Loucy (cell line): ENCODE data around the gene BBLN.
A peak's percentile ranks its signal among the peaks of the same experiment; 100 is the strongest.

ENCODE experiments used
- H2AFZ ChIP-seq: fragments of 200-600 bp; sonication (generic); 2 replicates; pipeline ENCODE4 v1.6.0; 2016; ENCODE audit warnings: antibody characterized with exemption, mild to moderate bottlenecking, low read length, moderate library complexity
- H3F3A ChIP-seq: fragments of 200-600 bp; 2 replicates; pipeline ENCODE4 v1.6.0; 2016; ENCODE audit warnings: antibody characterized with exemption, low read depth, mild to moderate bottlenecking
- H3K27me3 ChIP-seq: fragments of 200-600 bp; sonication (generic); 2 replicates; pipeline ENCODE4 v1.6.1; 2014; ENCODE audit warnings: low read length, mild to moderate bottlenecking; ENCODE audit not compliant: insufficient read depth, poor library complexity, severe bottlenecking
- H3K36me3 ChIP-seq: fragments of 200-600 bp; sonication (generic); 2 replicates; pipeline ENCODE4 v1.6.1; 2016; ENCODE audit warnings: low read length; ENCODE audit not compliant: insufficient read depth
- H3K4me1 ChIP-seq: fragments of 200-600 bp; sonication (generic); 2 replicates; pipeline ENCODE4 v1.5.1; 2014; ENCODE audit warnings: low read length, mild to moderate bottlenecking; ENCODE audit not compliant: insufficient read depth, poor library complexity, severe bottlenecking
- H3K4me2 ChIP-seq: fragments of 200-600 bp; sonication (generic); 2 replicates; pipeline ENCODE4 v1.6.0; 2014; ENCODE audit warnings: antibody characterized with exemption, low read length, low read depth, mild to moderate bottlenecking; ENCODE audit not compliant: poor library complexity, severe bottlenecking
- H3K4me3 ChIP-seq: fragments of 200-600 bp; sonication (generic); 2 replicates; pipeline ENCODE4 v1.5.1; 2014; ENCODE audit warnings: low read length, mild to moderate bottlenecking, mixed read lengths; ENCODE audit not compliant: poor library complexity, severe bottlenecking
- H3K79me2 ChIP-seq: fragments of 200-600 bp; sonication (generic); 2 replicates; pipeline ENCODE4 v1.6.1; 2014; ENCODE audit warnings: low read length; ENCODE audit not compliant: insufficient read depth
- H3K9ac ChIP-seq: fragments of 200-600 bp; sonication (generic); 2 replicates; pipeline ENCODE4 v1.6.0; 2014; ENCODE audit warnings: mild to moderate bottlenecking, low read depth, low read length, moderate library complexity; ENCODE audit not compliant: poor library complexity, severe bottlenecking
- H3K9me2 ChIP-seq: fragments of 200-600 bp; sonication (generic); replicated peaks from 2 replicates; pipeline ENCODE4 v1.6.1; 2016; ENCODE audit warnings: low read depth, low read length, mixed read lengths
- H3K9me3 ChIP-seq: fragments of 200-600 bp; sonication (generic); 2 replicates; pipeline ENCODE4 v1.6.1; 2014; ENCODE audit warnings: mild to moderate bottlenecking, antibody characterized with exemption, low read length, low read depth; ENCODE audit not compliant: insufficient read depth
- H4K20me1 ChIP-seq: fragments of 200-600 bp; sonication (generic); 2 replicates; pipeline ENCODE4 v1.6.0; 2014; ENCODE audit warnings: antibody characterized with exemption, low read length, mild to moderate bottlenecking; ENCODE audit not compliant: insufficient read depth, poor library complexity, severe bottlenecking
- EZH2phosphoT487 ChIP-seq: fragments of 200-600 bp; IDR thresholded peaks from 2 replicates; pipeline ENCODE4 v1.6.1; 2018; ENCODE audit warnings: antibody characterized with exemption, mild to moderate bottlenecking, moderate library complexity, borderline replicate concordance
- TF ChIP-seq, protein P1 (sequence below): fragments of 200-600 bp; sonication (generic); conservative IDR thresholded peaks from 2 replicates; pipeline ENCODE4 v1.5.1; 2014; ENCODE audit warnings: mild to moderate bottlenecking, antibody characterized with exemption, low read length

The BBLN gene

DNA sequence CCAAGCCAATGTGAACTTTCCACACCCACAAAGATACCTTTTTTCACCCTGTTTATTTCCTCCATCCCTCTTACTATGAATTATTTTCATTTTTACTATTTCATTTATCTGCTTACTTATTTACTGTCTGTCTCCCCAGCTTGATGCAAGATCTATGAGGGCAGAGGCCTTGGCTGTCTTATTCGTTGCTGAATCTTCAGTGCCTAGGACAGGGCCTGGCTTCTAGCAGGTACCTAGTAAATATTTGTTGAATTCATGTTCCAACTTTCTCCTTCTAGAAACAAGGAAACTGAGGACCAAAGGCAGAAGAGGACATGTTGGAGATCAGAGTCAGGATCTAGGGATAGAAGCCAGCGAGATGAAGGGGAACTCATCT is 42.6 kb downstream of the BBLN start:
- H3K9me3 ChIP-seq: no peaks in the 10 kb centered on the region
- H3F3A ChIP-seq: no peaks in the 10 kb centered on the region
- no peaks in the 10 kb centered on the region for H3K36me3 ChIP-seq
- H3K4me1 ChIP-seq: peaks cover 11% of the 10 kb centered on the region
- no peaks in the 10 kb centered on the region for H3K9me2 ChIP-seq
- peaks cover 7% of the 10 kb centered on the region for H3K27me3 ChIP-seq
- H3K4me3 ChIP-seq: peak overlapping the region; percentile 75
- peak overlapping the region; percentile 81 for H3K4me2 ChIP-seq
- TF ChIP-seq EZH2phosphoT487: no peak
- TF ChIP-seq, protein P1, sequence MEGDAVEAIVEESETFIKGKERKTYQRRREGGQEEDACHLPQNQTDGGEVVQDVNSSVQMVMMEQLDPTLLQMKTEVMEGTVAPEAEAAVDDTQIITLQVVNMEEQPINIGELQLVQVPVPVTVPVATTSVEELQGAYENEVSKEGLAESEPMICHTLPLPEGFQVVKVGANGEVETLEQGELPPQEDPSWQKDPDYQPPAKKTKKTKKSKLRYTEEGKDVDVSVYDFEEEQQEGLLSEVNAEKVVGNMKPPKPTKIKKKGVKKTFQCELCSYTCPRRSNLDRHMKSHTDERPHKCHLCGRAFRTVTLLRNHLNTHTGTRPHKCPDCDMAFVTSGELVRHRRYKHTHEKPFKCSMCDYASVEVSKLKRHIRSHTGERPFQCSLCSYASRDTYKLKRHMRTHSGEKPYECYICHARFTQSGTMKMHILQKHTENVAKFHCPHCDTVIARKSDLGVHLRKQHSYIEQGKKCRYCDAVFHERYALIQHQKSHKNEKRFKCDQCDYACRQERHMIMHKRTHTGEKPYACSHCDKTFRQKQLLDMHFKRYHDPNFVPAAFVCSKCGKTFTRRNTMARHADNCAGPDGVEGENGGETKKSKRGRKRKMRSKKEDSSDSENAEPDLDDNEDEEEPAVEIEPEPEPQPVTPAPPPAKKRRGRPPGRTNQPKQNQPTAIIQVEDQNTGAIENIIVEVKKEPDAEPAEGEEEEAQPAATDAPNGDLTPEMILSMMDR: no peak
- H3K79me2 ChIP-seq: no peaks in the 10 kb centered on the region
- peak overlapping the region; percentile 95 for H2AFZ ChIP-seq
- no peaks in the 10 kb centered on the region for H4K20me1 ChIP-seq
- peak overlapping the region; percentile 4 for H3K9ac ChIP-seq

DNA sequence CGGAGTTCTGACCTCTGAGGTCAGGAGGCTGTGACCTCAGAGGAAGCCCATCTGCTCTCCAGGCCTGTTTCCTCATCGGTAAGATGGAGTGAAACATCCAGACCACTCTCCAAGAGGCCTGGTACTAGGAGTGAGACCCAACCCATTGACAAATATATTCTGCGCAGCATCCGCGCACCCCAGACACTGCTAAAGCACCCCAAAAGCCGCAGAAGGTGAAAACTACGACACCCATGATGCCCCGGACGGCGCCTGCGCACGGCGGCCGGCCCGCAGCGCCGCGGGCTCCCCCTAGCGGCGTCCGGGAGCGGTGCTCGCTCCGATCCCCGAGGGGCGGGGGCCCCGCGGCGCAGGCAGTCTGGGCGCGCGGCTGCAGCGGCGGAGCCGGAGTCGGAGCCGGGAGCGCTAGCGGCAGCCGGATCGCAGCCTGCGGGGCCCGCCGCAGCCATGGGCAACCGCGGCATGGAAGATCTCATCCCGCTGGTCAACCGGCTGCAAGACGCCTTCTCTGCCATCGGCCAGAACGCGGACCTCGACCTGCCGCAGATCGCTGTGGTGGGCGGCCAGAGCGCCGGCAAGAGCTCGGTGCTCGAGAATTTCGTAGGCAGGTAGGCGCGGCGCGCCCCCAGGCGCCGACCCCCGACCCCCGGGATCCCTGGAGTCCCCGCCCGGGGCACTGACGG is 43.1 kb downstream of the BBLN start, which contains the start of gene DNM1:
Gene DNM1, plus strand, starts transcription at position 356 of the 683 bp plus-strand sequence. Its CDS starts 92 bp downstream, at position 448.
- peak within 1 kb of the TSS; percentile 75 for H3K4me3 ChIP-seq
- H3K4me1 ChIP-seq: peaks cover 11% of the 10 kb centered on the region
- H2AFZ ChIP-seq: peak within 1 kb of the TSS; percentile 95

DNA sequence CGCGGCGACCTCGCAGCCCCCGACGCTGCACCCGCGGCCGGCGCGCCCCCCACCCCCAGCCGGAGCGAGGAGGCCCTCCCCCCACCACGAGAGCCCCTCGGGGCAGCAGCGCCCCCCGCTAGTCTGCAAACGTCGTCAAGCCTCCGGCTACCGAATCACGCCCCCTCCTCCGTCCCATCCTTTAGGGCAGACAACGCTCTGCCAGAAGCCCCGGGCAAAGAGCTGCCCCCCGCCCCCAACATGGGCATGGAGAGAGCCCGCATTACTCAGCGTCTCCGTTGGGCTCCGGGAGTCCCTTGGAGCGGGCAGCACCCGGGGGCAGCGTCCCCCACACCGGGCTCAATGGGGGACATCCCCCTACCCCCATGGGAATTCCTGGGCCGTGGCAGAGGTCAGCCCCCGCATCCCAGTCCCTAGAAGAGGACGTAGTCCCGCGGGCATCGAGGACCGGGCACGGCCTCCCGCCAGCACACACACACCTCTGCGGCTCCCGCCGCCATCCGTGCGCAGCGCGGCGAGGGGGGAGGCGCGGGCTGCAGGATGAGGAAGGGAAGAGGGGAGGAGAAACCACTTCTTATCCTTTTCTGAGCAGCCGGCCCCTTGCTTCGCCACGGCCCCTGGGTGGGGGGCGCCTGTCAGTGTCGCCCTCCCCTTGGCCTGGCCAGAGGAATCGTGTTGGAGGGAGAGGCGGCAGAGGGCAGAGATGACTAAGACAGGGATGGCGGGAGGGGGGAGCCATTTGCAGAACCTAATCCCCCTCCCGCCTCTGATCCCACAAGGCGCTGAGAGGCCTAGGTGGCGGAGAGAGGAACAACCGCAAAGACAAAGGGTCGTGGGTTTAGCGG is 43.9 kb downstream of the BBLN start:
- no peaks in the 10 kb centered on the region for H3K36me3 ChIP-seq
- no peak for TF ChIP-seq EZH2phosphoT487
- TF ChIP-seq, protein P1: no peak
- no peaks in the 10 kb centered on the region for H4K20me1 ChIP-seq
- peak overlapping the region; percentile 55 for H3K9ac ChIP-seq
- H2AFZ ChIP-seq: peak overlapping the region; percentile 83
- H3K4me1 ChIP-seq: peaks cover 11% of the 10 kb centered on the region
- H3K4me2 ChIP-seq: peak overlapping the region; percentile 81
- no peaks in the 10 kb centered on the region for H3K79me2 ChIP-seq
- peak overlapping the region; percentile 75 for H3K4me3 ChIP-seq
- H3K9me2 ChIP-seq: no peaks in the 10 kb centered on the region
- H3K9me3 ChIP-seq: no peaks in the 10 kb centered on the region
- peaks cover 7% of the 10 kb centered on the region for H3K27me3 ChIP-seq
- no peaks in the 10 kb centered on the region for H3F3A ChIP-seq

More for the DNA sequence above, 43.1 kb downstream of the BBLN start, which contains the start of gene DNM1:
- Histone ChIP-seq H3K9ac (peak within 1 kb of the TSS; percentile 55), H3K9me2 (no peaks in the 10 kb centered on the region), H3K36me3 (no peaks in the 10 kb centered on the region), H3K9me3 (no peaks in the 10 kb centered on the region), H3F3A (no peaks in the 10 kb centered on the region), H4K20me1 (no peaks in the 10 kb centered on the region), H3K79me2 (no peaks in the 10 kb centered on the region), H3K27me3 (peaks cover 7% of the 10 kb centered on the region), H3K4me2 (peak within 1 kb of the TSS; percentile 81)
- TF ChIP-seq EZH2phosphoT487: no peak
- TF ChIP-seq, protein P1: peak; percentile 66
